ENCODE measurements around the gene MYO10. TPM values are rescaled to one million over a fixed set of nuclear protein-coding genes. Genes with fewer than 3 reads are reported as not detected.

Gene MYO10
- total and polyA plus RNA-seq, 8 donors, result 32.6 to 71.5 (median 65.0) TPM

DNA sequence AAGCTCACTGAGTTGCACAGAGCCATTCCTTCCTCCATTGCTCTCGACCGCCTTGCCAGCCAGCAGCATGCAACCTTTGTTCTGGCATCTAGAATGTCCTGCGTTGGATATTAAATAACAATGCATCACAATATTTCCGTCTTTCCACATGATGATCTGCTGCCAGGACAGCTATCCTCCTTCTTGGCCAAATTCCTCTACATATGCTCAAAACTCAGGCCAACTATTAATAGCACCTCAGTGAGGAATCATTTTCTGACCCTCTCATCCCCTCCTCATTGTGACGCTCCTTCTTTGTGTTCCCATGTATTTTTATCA lies 128.6 kb downstream of the MYO10 start:
- no peak for ATAC-seq
- no peak for TF ChIP-seq CTCF (IDR thresholded peaks at IDR 0.05)
- Histone ChIP-seq H3K4me1 (no peaks in the 10 kb centered on the region), H3K27me3 (no peaks in the 10 kb centered on the region), H3K27ac (no peak overlapping the region), H3K36me3 (no peaks in the 10 kb centered on the region), H3K9me3 (no peaks in the 10 kb centered on the region), H3K4me3 (no peak overlapping the region)
- intact Hi-C loops (cut with DNase I), result no loop called here
- DNase-seq, result no peak

DNA sequence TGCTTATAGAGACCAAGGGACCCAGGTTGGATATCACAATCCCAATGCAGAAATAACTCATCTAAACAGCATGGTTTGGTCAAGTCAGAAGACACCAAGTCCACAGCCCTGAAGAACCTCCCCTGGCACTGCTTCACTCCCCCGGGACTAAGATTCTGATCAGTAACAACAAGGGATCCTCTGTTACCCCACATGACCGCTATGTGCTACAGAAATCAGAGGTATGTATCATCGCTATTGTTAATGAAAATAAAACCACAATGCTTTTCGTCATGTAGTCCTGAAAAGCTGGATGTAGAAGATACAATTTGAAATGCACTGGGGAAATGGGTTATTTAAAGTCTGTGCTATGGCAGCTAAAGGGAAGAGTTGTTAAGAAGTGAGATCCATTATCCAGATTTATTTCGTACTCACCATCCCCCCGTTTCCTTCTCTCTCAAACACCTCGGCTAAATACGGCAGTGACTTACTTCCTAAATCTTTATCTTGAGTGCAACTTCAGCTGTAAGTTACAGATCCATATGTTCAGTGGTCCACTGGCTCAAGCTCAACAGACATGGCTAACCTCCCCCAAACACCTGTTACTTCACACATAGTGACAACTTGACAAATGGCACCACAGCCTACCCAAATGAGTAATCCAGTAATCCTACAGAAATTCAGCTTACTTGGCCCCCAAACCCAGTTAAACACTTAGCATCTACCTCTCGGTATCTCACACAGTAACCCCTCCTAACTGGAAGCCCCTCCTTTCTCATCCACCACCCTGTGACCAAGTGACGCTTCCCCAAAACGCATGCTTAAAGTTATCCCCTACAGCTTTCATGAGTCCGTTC lies 129.2 kb downstream of the MYO10 start:
- Histone ChIP-seq H3K4me1 (no peaks in the 10 kb centered on the region), H3K4me3 (no peak overlapping the region), H3K27me3 (no peaks in the 10 kb centered on the region), H3K9me3 (no peaks in the 10 kb centered on the region), H3K27ac (no peak overlapping the region), H3K36me3 (no peaks in the 10 kb centered on the region)
- DNase-seq (no peak), ATAC-seq (no peak)
- intact Hi-C loops (cut with DNase I), result no loop called here
- no peak for TF ChIP-seq CTCF (IDR thresholded peaks at IDR 0.05)

DNA sequence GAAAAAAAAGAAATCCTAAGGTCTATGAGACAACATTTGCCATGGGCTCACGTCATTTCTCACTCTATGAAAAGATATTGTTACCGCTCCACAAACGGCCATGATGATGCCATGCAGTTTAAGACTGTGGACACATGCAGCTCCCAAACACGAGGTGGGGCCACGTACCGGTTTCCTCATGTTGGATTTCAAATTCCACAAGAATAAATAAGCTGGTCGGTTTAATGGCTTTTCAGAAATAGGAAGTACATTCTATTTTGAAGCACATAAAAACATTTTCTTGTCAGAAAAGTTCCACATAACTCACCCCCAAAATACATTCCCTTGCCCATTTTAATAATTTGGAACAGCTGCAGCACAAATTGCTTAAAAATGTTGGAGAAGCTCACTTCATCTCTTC lies 130.6 kb downstream of the MYO10 start:
- Histone ChIP-seq H3K4me3 (no peak overlapping the region), H3K36me3 (no peaks in the 10 kb centered on the region), H3K27me3 (no peaks in the 10 kb centered on the region), H3K9me3 (no peaks in the 10 kb centered on the region), H3K27ac (no peak overlapping the region), H3K4me1 (no peaks in the 10 kb centered on the region)
- TF ChIP-seq CTCF (IDR thresholded peaks at IDR 0.05), result no peak
- DNase-seq, result no peak
- ATAC-seq, result no peak
- intact Hi-C loops (cut with DNase I), result no loop called here

GRCh38 chr5:16803831-16804230 lies 132.3 kb downstream of the MYO10 start:
- Histone ChIP-seq H3K4me1 (no peaks in the 10 kb centered on the region), H3K9me3 (no peaks in the 10 kb centered on the region), H3K36me3 (no peaks in the 10 kb centered on the region), H3K27me3 (no peaks in the 10 kb centered on the region), H3K27ac (no peak overlapping the region), H3K4me3 (no peak overlapping the region)
- DNase-seq (no peak), ATAC-seq (no peak)
- intact Hi-C loops (cut with DNase I), result no loop called here
- TF ChIP-seq CTCF (IDR thresholded peaks at IDR 0.05), result no peak

- H3K9me3 ChIP-seq, result no peaks in the 10 kb centered on the region
- no peak for DNase-seq
- no peaks in the 10 kb centered on the region for H3K27me3 ChIP-seq
- no peaks in the 10 kb centered on the region for H3K36me3 ChIP-seq
- no peak for ATAC-seq
- intact Hi-C loops (cut with DNase I), result no loop called here
- no peak overlapping the region for H3K27ac ChIP-seq
- H3K4me1 ChIP-seq, result no peaks in the 10 kb centered on the region
- no peak overlapping the region for H3K4me3 ChIP-seq
- no peak for TF ChIP-seq CTCF (IDR thresholded peaks at IDR 0.05)
Observed at GRCh38 chr5:16800477-16800876, 135.6 kb downstream of the MYO10 start.

All from left lung (tissue), 10 donors.